PC-9 (cell line): ENCODE measurements around the gene ARHGAP10.

Source experiments
- CTCF ChIP-seq: fragments of 200-600 bp; sonication (generic); conservative IDR thresholded peaks from 2 replicates; pipeline ENCODE4 v1.6.1; 2017; ENCODE audit warnings: mixed run types, antibody characterized with exemption, mild to moderate bottlenecking, moderate library complexity
- EZH2 ChIP-seq: fragments of 200-600 bp; sonication (generic); IDR thresholded peaks from 2 replicates; pipeline ENCODE4 v1.8.0; 2017; ENCODE audit warnings: antibody characterized with exemption, low read depth

- TF ChIP-seq EZH2 (no peak), CTCF (no peak)
Observed at GRCh38 chr4:148093065-148093464, 361.2 kb downstream of the ARHGAP10 start.
